Measurements from ENCODE around the gene ID2. TPM values are rescaled to one million over a fixed set of nuclear protein-coding genes. Genes with fewer than 3 reads are reported as not detected.

ID2 gene
- total and polyA plus RNA-seq, 3 donors from 2014 or later, result 31.3 to 87.2 (median 48.8) TPM

- H3K36me3 ChIP-seq (ENCODE audit: low read depth, missing control alignments), result no peaks in the 10 kb centered on the region
- peak overlapping the region; percentile 61 to 97 for H3K27ac ChIP-seq
- WGBS, 2 donors, result 0 to 3% methylated on average over 41 of the region's 41 CpGs
- intact Hi-C loops (cut with DNase I; ENCODE audit: low total_unique reads), result no loop called here
- no peaks in the 10 kb centered on the region for H3K27me3 ChIP-seq
- H3K4me3 ChIP-seq, result peak overlapping the region; percentile 50 to 58
- DNase-seq, result peak; percentile 60
- no peaks in the 10 kb centered on the region for H3K9me3 ChIP-seq
- peak in 1 of 3 experiments; percentile 4 for TF ChIP-seq CTCF (IDR thresholded peaks at IDR 0.05)
- no peak for TF ChIP-seq POLR2A (IDR thresholded peaks at IDR 0.05)
- H3K4me1 ChIP-seq, result peaks cover 20% of the 10 kb centered on the region
Measured at GRCh38 chr2:8677646-8678592, 3.9 kb upstream of the ID2 start.

GRCh38 chr2:8678731-8679566, 2.9 kb upstream of the ID2 start:
- WGBS, 2 donors, result 0 to 1% methylated on average over 24 to 87 of the region's 91 CpGs
- peaks cover 20% of the 10 kb centered on the region for H3K4me1 ChIP-seq

GRCh38 chr2:8679567-8679826, 2.4 kb upstream of the ID2 start:
- Histone ChIP-seq H3K27ac (peak overlapping the region; percentile 90 to 97), H3K9me3 (no peaks in the 10 kb centered on the region), H3K4me3 (peak overlapping the region; percentile 58 to 73), H3K36me3 (ENCODE audit: low read depth, missing control alignments) (no peaks in the 10 kb centered on the region), H3K4me1 (peaks cover 20% of the 10 kb centered on the region), H3K27me3 (no peaks in the 10 kb centered on the region)
- no peak for TF ChIP-seq POLR2A (IDR thresholded peaks at IDR 0.05)
- TF ChIP-seq CTCF (IDR thresholded peaks at IDR 0.05), result no peak
- no peak for DNase-seq
- WGBS, 2 donors, result 10 to 13% methylated on average over 8 of the region's 8 CpGs
- intact Hi-C loops (cut with DNase I; ENCODE audit: low total_unique reads), result no loop called here

More at GRCh38 chr2:8678731-8679566, 2.9 kb upstream of the ID2 start:
- intact Hi-C loops (cut with DNase I; ENCODE audit: low total_unique reads), result no loop called here
- peak; percentile 96 for DNase-seq
- H3K27me3 ChIP-seq, result no peaks in the 10 kb centered on the region
- no peaks in the 10 kb centered on the region for H3K36me3 ChIP-seq (ENCODE audit: low read depth, missing control alignments)
- H3K9me3 ChIP-seq, result no peaks in the 10 kb centered on the region
- TF ChIP-seq POLR2A (IDR thresholded peaks at IDR 0.05) (no peak), CTCF (IDR thresholded peaks at IDR 0.05) (peak in 1 of 3 experiments; percentile 4)
- peak overlapping the region; percentile 58 to 73 for H3K4me3 ChIP-seq
- peak overlapping the region; percentile 90 to 97 for H3K27ac ChIP-seq

- 10 to 11% methylated on average over 19 of the region's 19 CpGs for WGBS, 2 donors
- TF ChIP-seq CTCF (IDR thresholded peaks at IDR 0.05) (no peak), POLR2A (IDR thresholded peaks at IDR 0.05) (no peak)
- Histone ChIP-seq H3K4me1 (peaks cover 23% of the 10 kb centered on the region), H3K27me3 (no peaks in the 10 kb centered on the region), H3K4me3 (peak overlapping the region in 1 of 2 donors; percentile 73), H3K27ac (peak overlapping the region; percentile 90 to 97), H3K36me3 (ENCODE audit: low read depth, missing control alignments) (no peaks in the 10 kb centered on the region), H3K9me3 (no peaks in the 10 kb centered on the region)
- intact Hi-C loops (cut with DNase I; ENCODE audit: low total_unique reads), result no loop called here
- DNase-seq, result peak; percentile 52
Measured at GRCh38 chr2:8679827-8680731, 1.8 kb upstream of the ID2 start.
